ENCODE measurements around the gene ZC3HAV1L.
"Not testable (repeated sequence)": the region's sequence is repeated elsewhere in the genome, so short reads cannot be mapped to it uniquely, and the experiment has no call there.

Gene ZC3HAV1L

DNA sequence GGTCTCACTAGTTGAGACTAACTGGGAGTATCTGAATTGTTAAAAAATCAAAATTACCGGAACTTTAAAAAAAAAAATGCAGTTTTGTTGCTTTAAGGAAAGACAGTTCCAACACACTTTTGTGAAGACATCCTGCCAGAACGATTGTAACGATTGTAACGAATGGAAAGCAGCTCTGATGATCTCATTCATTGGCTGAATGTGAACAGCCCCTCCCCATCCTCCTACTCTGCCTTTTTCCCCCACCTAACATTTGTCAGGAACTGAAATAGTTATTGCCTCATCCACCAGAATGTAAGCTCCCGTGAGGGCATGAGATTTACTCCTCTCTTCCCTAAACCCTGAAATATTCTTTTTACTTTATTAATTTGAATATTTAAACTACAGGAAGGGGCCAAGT, 23.1 kb upstream of the ZC3HAV1L start:
- H3K4me3 ChIP-seq (ENCODE audit: control insufficient read depth, low read depth, low read length) = no peak overlapping the region
- TF ChIP-seq, protein P1, sequence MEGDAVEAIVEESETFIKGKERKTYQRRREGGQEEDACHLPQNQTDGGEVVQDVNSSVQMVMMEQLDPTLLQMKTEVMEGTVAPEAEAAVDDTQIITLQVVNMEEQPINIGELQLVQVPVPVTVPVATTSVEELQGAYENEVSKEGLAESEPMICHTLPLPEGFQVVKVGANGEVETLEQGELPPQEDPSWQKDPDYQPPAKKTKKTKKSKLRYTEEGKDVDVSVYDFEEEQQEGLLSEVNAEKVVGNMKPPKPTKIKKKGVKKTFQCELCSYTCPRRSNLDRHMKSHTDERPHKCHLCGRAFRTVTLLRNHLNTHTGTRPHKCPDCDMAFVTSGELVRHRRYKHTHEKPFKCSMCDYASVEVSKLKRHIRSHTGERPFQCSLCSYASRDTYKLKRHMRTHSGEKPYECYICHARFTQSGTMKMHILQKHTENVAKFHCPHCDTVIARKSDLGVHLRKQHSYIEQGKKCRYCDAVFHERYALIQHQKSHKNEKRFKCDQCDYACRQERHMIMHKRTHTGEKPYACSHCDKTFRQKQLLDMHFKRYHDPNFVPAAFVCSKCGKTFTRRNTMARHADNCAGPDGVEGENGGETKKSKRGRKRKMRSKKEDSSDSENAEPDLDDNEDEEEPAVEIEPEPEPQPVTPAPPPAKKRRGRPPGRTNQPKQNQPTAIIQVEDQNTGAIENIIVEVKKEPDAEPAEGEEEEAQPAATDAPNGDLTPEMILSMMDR (IDR thresholded peaks at IDR 0.05; ENCODE audit: control insufficient read depth, insufficient read depth, low read depth, low read length, missing control alignments) = no peak
- no peak for DNase-seq (ENCODE audit: low read depth)

DNA sequence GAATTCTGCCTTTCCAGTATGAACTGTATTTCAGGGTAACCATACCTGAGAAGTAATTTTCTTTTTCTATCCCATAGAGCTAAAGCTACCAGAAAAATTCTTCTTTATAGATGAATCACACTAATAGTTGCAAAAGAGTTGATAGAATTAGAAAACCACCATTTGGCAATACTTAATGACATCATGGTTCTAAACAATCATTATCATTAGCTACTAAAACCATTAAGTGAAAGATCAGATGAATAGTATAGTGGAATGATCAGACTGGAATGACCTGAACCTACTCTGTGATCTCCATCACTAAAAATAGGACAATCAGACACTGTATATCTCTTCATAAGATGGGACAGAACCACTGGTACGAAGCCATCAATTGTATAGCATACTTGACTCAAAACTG, 19.8 kb upstream of the ZC3HAV1L start:
- H3K4me3 ChIP-seq (ENCODE audit: control insufficient read depth, low read depth, low read length) = no peak overlapping the region
- no peak for DNase-seq (ENCODE audit: low read depth)
- TF ChIP-seq, protein P1 (IDR thresholded peaks at IDR 0.05; ENCODE audit: control insufficient read depth, insufficient read depth, low read depth, low read length, missing control alignments) = no peak

DNA sequence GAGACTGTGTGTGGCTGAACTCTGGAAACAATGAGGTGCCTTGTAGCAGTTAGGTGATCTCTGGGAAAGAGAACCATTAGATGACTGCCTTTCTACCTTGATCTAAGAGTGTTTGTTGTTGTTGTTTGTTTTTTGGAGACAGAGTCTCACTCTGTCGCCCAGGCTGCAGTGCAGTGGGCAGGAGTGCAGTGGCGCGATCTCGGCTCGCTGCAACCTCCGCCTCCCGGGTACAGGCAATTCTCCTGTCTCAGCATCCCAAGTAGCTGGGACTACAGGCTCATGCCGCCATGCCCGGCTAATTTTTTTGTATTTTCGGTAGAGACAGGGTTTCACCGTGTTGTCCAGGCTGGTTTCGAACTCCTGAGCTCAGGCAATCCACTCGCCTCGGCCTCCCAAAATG, 18.8 kb upstream of the ZC3HAV1L start:
- H3K4me3 ChIP-seq (ENCODE audit: control insufficient read depth, low read depth, low read length) = not testable (repeated sequence)

DNA sequence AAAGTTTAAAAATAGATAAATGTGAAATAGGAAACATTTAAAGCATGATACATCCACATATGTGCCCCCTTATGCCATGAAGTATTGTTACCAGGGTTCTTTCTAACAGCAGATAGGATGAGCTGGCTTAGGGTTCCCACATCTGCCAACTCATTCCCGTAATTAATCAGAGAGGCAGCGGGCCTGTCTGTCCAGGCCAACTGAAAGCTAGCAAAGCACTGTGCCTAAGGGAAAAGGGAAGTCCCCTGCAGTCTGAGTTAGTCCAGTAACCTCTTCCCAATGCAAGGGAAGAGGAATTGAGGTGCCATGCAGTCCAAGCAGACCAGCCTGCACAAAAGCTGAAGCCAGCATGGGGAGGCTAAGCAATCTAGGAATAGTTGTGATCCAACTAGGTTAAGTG, 18.3 kb upstream of the ZC3HAV1L start:
- no peak for DNase-seq (ENCODE audit: low read depth)
- TF ChIP-seq, protein P1 (IDR thresholded peaks at IDR 0.05; ENCODE audit: control insufficient read depth, insufficient read depth, low read depth, low read length, missing control alignments) = no peak
- H3K4me3 ChIP-seq (ENCODE audit: control insufficient read depth, low read depth, low read length) = no peak overlapping the region

More for the DNA sequence above, 18.8 kb upstream of the ZC3HAV1L start:
- not testable (repeated sequence) for DNase-seq (ENCODE audit: low read depth)

DNA sequence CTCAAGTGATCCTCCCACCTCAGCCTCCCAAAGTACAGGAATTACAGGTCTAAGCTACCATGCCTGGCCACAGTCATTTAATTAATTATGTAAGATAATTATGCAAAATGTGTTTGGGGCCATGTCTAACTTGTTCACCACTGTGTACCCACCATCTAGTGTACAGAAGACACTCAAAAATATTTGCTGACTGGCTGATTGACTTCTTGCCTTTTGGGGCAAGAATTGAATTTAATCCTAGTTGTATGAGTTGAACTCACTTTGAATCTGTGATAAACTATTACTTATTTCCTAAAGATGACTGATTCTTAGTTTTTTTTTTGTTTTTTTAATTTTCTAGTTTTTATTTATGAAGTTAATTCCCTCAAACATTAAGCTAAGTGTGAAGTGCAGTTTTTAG, 15.8 kb upstream of the ZC3HAV1L start:
- TF ChIP-seq, protein P1 (IDR thresholded peaks at IDR 0.05; ENCODE audit: control insufficient read depth, insufficient read depth, low read depth, low read length, missing control alignments) = no peak
- DNase-seq (ENCODE audit: low read depth) = no peak
- H3K4me3 ChIP-seq (ENCODE audit: control insufficient read depth, low read depth, low read length) = no peak overlapping the region

DNA sequence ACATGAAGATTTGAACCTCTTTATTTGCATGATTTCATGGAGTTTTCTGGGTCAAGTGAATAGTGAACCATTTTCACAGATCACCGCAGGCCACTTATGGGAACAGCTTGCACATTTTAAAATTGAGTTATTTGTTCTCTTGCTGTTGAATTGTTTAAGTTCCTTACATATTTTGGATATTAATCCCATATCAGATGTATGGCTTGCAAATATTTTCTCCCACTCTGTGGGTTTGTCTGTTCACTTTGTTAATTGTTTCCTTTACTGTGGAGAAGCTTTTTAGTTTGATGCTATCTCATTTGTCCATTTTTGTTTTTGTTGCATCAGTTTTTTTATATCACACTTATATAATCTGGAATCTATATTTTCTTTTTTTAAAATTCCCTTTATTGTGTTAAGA, 14.1 kb upstream of the ZC3HAV1L start:
- H3K4me3 ChIP-seq (ENCODE audit: control insufficient read depth, low read depth, low read length) = no peak overlapping the region
- DNase-seq (ENCODE audit: low read depth) = no peak
- TF ChIP-seq, protein P1 (IDR thresholded peaks at IDR 0.05; ENCODE audit: control insufficient read depth, insufficient read depth, low read depth, low read length, missing control alignments) = no peak

DNA sequence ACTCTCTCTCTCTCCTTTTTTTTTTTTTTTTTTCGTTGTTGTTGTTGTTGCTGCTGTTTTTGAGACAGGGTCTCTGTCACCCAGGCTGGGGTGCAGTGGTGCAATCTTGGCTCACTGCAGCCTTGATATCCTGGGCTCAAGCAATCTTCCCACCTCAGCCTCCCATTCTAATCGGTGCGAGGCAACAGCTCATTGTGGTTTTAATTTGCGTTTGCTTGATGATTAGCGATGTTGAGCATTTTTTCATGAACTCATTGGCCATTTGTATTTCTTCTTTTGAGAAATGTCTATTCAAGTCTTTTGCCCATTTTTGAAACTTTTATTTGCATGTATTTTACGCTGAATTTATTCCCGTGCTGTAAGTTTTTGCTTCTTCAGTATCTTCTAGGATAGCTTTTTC, 13.3 kb upstream of the ZC3HAV1L start:
- no peak overlapping the region for H3K4me3 ChIP-seq (ENCODE audit: control insufficient read depth, low read depth, low read length)
- TF ChIP-seq, protein P1 (IDR thresholded peaks at IDR 0.05; ENCODE audit: control insufficient read depth, insufficient read depth, low read depth, low read length, missing control alignments) = no peak
- no peak for DNase-seq (ENCODE audit: low read depth)

Data from AG09309 (cell line).